GM13977 (cell line): ENCODE measurements around the gene PCDHA13.
"Not testable (repeated sequence)": the region's sequence is repeated elsewhere in the genome, so short reads cannot be mapped to it uniquely, and the experiment has no call there.

Experiments used
- DNase-seq: peaks from one replicate; pipeline ENCODE4 v3.0.0; 2012; ENCODE audit warnings: low spot score
- in situ Hi-C: fragments of 300-500 bp; cut with MboI; formaldehyde crosslinking; loops from one replicate; pipeline ENCODE4 v1.12.0; 2022; ENCODE audit warnings: low sequenced_read_pairs, low pct_unique_long_range_greater_than_20kb, mixed read lengths, inconsistent platforms; ENCODE audit not compliant: unreplicated experiment
- TF ChIP-seq, protein P1 (sequence below): IDR thresholded peaks from 2 replicates; pipeline ENCODE4 v1.5.1; 2012; ENCODE audit warnings: mild to moderate bottlenecking, control low read depth; ENCODE audit not compliant: insufficient read depth; ENCODE audit errors: extremely low read depth, missing control alignments

PCDHA13 gene

DNA sequence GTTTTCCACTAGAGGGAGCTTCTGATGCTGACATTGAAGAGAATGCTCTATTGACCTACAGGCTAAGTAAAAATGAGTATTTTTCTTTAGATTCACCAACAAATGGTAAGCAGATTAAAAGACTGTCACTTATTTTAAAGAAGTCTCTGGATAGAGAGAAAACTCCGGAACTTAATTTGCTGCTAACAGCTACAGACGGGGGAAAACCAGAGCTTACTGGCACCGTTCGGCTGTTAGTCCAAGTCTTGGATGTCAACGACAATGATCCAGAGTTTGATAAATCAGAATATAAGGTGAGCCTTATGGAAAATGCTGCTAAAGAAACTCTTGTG, 12.4 kb upstream of the PCDHA13 start:
- in situ Hi-C loops: no loop called here
- TF ChIP-seq, protein P1, sequence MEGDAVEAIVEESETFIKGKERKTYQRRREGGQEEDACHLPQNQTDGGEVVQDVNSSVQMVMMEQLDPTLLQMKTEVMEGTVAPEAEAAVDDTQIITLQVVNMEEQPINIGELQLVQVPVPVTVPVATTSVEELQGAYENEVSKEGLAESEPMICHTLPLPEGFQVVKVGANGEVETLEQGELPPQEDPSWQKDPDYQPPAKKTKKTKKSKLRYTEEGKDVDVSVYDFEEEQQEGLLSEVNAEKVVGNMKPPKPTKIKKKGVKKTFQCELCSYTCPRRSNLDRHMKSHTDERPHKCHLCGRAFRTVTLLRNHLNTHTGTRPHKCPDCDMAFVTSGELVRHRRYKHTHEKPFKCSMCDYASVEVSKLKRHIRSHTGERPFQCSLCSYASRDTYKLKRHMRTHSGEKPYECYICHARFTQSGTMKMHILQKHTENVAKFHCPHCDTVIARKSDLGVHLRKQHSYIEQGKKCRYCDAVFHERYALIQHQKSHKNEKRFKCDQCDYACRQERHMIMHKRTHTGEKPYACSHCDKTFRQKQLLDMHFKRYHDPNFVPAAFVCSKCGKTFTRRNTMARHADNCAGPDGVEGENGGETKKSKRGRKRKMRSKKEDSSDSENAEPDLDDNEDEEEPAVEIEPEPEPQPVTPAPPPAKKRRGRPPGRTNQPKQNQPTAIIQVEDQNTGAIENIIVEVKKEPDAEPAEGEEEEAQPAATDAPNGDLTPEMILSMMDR: no peak
- no peak for DNase-seq

DNA sequence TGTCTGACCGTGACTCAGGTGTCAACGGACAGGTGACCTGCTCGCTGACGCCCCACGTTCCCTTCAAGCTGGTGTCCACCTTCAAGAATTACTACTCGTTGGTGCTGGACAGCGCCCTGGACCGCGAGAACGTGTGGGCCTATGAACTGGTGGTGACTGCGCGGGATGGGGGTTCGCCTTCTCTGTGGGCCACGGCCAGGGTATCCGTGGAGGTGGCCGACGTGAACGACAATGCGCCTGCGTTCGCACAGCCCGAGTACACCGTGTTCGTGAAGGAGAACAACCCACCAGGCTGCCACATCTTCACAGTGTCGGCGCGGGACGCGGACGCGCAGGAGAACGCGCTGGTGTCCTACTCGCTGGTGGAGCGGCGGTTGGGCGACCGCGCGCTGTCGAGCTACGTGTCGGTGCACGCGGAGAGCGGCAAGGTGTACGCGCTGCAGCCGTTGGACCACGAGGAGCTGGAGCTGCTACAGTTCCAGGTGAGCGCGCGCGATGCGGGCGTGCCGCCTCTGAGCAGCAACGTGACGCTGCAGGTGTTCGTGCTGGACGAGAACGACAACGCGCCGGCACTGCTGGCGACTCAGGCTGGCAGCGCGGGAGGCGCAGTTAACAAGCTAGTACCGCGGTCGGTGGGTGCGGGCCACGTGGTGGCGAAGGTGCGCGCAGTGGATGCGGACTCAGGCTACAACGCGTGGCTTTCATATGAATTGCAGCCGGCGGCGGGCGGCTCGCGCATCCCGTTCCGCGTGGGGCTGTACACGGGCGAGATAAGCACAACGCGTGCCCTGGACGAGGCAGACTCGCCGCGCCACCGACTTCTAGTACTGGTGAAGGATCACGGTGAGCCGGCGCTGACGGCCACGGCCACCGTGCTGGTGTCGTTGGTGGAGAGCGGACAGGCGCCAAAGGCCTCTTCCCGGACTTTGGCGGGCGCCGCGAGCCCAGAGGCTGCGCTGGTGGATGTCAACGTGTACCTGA, 11.4 kb upstream of the PCDHA13 start:
- DNase-seq: no peak
- in situ Hi-C loops: no loop called here
- TF ChIP-seq, protein P1: no peak

DNA sequence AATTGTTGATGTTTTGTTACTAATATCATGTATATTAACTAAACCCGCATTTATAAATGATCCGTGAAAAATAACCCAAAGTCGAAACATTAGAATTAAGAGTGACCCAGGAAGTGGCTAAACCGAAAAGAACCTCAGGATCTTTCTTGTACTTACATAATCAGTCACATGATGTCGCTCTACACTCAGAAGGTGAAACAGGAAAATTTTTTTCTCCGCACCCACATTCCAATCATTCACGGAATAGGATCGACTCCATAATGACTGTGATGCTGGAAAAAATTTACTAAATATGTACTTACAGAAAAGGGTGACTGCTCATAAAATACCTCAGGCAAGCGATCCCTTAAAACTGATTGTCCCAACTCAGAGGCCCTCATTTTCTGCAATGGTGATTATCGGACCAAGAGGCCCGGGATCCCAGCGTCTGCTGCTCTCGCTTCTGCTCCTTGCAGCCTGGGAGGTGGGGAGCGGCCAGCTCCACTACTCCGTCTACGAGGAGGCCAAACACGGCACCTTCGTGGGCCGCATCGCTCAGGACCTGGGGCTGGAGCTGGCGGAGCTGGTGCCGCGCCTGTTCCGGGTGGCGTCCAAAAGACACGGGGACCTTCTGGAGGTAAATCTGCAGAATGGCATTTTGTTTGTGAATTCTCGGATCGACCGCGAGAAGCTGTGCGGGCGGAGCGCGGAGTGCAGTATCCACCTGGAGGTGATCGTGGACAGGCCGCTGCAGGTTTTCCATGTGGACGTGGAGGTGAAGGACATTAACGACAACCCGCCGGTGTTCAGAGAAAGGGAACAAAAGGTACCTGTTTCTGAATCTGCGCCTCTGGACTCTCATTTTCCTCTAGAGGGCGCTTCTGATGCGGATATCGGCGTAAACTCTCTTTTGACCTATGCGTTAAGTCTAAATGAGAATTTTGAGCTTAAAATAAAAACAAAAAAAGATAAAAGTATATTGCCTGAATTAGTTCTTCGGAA, 6.5 kb upstream of the PCDHA13 start, which contains the start of gene PCDHA12:
Gene PCDHA12 (plus strand): TSS at position 224 of the 981 bp plus-strand sequence. CDS start 165 bp downstream, at position 389.
- in situ Hi-C loops: no loop called here
- TF ChIP-seq, protein P1: no peak
- no peak for DNase-seq

DNA sequence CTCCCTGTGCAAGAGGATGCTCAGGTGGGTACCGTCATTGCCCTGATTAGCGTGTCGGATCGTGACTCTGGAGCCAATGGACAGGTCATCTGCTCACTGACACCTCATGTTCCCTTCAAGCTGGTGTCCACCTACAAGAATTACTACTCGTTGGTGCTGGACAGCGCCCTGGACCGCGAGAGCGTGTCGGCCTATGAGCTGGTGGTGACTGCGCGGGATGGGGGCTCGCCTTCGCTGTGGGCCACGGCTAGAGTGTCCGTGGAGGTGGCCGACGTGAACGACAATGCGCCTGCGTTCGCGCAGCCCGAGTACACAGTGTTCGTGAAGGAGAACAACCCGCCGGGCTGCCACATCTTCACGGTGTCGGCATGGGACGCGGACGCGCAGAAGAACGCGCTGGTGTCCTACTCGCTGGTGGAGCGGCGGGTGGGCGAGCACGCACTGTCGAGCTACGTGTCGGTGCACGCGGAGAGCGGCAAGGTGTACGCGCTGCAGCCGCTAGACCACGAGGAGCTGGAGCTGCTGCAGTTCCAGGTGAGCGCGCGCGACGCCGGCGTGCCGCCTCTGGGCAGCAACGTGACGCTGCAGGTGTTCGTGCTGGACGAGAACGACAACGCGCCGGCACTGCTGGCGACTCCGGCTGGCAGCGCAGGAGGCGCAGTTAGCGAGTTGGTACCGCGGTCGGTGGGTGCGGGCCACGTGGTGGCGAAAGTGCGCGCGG, 5.2 kb upstream of the PCDHA13 start:
- in situ Hi-C loops, DNase-seq: not testable (repeated sequence)

DNA sequence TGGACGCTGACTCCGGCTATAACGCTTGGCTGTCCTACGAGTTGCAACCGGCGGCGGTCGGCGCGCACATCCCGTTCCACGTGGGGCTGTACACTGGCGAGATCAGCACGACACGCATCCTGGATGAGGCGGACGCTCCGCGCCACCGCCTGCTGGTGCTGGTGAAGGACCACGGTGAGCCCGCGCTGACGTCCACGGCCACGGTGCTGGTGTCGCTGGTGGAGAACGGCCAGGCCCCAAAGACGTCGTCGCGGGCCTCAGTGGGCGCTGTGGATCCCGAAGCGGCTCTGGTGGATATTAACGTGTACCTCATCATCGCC, 4.7 kb upstream of the PCDHA13 start:
- no peak for DNase-seq
- in situ Hi-C loops: no loop called here
- TF ChIP-seq, protein P1: no peak

DNA sequence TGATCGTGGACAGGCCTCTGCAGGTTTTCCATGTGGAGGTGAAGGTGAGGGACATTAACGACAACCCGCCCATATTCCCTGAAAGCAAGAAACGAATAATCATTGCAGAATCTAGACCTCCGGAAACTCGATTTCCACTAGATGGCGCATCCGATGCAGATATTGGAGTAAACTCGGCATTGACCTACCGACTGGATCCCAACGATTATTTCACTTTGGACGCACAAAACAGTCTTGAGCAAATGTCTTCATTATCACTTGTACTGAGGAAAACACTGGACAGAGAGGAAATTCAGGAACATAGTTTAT, 621 bp downstream of the PCDHA13 start:
- DNase-seq: peak; percentile 10
- TF ChIP-seq, protein P1: no peak
- in situ Hi-C loops: no loop called here

DNA sequence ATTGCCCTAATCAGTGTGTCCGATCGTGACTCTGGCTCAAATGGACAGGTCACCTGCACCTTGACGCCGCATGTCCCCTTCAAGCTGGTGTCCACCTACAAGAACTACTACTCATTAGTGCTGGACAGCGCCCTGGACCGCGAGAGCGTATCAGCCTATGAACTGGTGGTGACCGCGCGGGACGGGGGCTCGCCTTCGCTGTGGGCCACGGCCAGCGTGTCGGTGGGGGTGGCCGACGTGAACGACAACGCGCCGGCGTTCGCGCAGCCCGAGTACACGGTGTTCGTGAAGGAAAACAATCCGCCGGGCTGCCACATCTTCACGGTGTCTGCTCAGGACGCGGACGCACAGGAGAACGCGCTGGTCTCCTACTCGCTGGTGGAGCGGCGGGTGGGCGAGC, 1.4 kb downstream of the PCDHA13 start:
- in situ Hi-C loops: no loop called here
- peak; percentile 7 for DNase-seq

More for the DNA sequence above, 1.4 kb downstream of the PCDHA13 start:
- TF ChIP-seq, protein P1: no peak
